GM12878 (cell line): ENCODE measurements around the gene TRIM8. TPM values are rescaled to one million over a fixed set of nuclear protein-coding genes. Genes with fewer than 3 reads are reported as not detected.

ENCODE experiments used
- BHLHE40 ChIP-seq, 2 experiments: fragments of 450-650 bp in 1 of 2; IDR thresholded peaks; 2 replicates each; pipeline ENCODE4 v1.6.1; 2011 to 2017; ENCODE audit warnings: low read depth in 2 of 2, borderline replicate concordance in 1 of 2, improper control_type of control experiment in 1 of 2, low read length in 1 of 2, mild to moderate bottlenecking in 1 of 2
- BRCA1 ChIP-seq: IDR thresholded peaks from 2 replicates; pipeline ENCODE4 v1.6.1; 2011; ENCODE audit warnings: low read depth, low read length, improper control_type of control experiment
- CREM ChIP-seq: IDR thresholded peaks from 2 replicates; pipeline ENCODE4 v1.6.1; 2014; ENCODE audit warnings: antibody characterized with exemption, low read depth
- CUX1 ChIP-seq: IDR thresholded peaks from 2 replicates; pipeline ENCODE4 v1.6.1; 2012; ENCODE audit warnings: improper control_type of control experiment, low read depth, low read length; ENCODE audit not compliant: insufficient replicate concordance
- E4F1 ChIP-seq: fragments of 450-650 bp; IDR thresholded peaks from 2 replicates; pipeline ENCODE4 v1.6.1; 2018; ENCODE audit warnings: borderline replicate concordance, mild to moderate bottlenecking; ENCODE audit not compliant: partially characterized antibody
- GATAD2B ChIP-seq: fragments of 450-650 bp; conservative IDR thresholded peaks from 2 replicates; pipeline ENCODE4 v1.6.1; 2017; ENCODE audit warnings: low read depth, mild to moderate bottlenecking, moderate library complexity
- HDGF ChIP-seq: fragments of 450-650 bp; IDR thresholded peaks from 2 replicates; pipeline ENCODE4 v1.6.1; 2016; ENCODE audit warnings: antibody characterized with exemption
- LARP7 ChIP-seq: fragments of 450-650 bp; IDR thresholded peaks from 2 replicates; pipeline ENCODE4 v1.6.1; 2017; ENCODE audit warnings: mild to moderate bottlenecking
- NRF1 ChIP-seq: conservative IDR thresholded peaks from 2 replicates; pipeline ENCODE4 v1.6.1; 2011; ENCODE audit warnings: mild to moderate bottlenecking, low read depth, low read length, improper control_type of control experiment
- PKNOX1 ChIP-seq: fragments of 450-650 bp; IDR thresholded peaks from 2 replicates; pipeline ENCODE4 v1.6.1; 2016; ENCODE audit warnings: mild to moderate bottlenecking
- PML ChIP-seq: IDR thresholded peaks from 2 replicates; pipeline ENCODE4 v1.6.1; 2012; ENCODE audit warnings: low read length, inconsistent platforms
- POLR2AphosphoS5 ChIP-seq: IDR thresholded peaks from 2 replicates; pipeline ENCODE4 v1.6.1; 2011; ENCODE audit warnings: mild to moderate bottlenecking, low read length, inconsistent platforms
- RFX5 ChIP-seq: IDR thresholded peaks from 2 replicates; pipeline ENCODE4 v1.6.1; 2011; ENCODE audit warnings: low read depth, low read length, improper control_type of control experiment
- SIX5 ChIP-seq: IDR thresholded peaks from 2 replicates; pipeline ENCODE4 v1.6.1; 2011; ENCODE audit warnings: mild to moderate bottlenecking, low read depth, low read length, moderate library complexity; ENCODE audit not compliant: severe bottlenecking
- SKIL ChIP-seq: fragments of 450-650 bp; IDR thresholded peaks from 2 replicates; pipeline ENCODE4 v1.6.1; 2017; ENCODE audit warnings: mild to moderate bottlenecking, low read depth, inconsistent platforms; ENCODE audit not compliant: poor library complexity, severe bottlenecking
- SMARCA5 ChIP-seq: fragments of 450-650 bp; IDR thresholded peaks from 2 replicates; pipeline ENCODE4 v1.6.1; 2017; ENCODE audit warnings: mild to moderate bottlenecking
- SRF ChIP-seq, 2 experiments: IDR thresholded peaks; 2 replicates each; pipeline ENCODE4 v1.6.1; 2011; ENCODE audit warnings: low read depth in 2 of 2, low read length in 2 of 2, mild to moderate bottlenecking in 1 of 2, moderate library complexity in 1 of 2
- TAF1 ChIP-seq: IDR thresholded peaks from 2 replicates; pipeline ENCODE4 v1.6.1; 2011; ENCODE audit warnings: mild to moderate bottlenecking, low read depth, low read length, borderline replicate concordance
- TCF12 ChIP-seq: IDR thresholded peaks from 2 replicates; pipeline ENCODE4 v1.6.1; 2011; ENCODE audit warnings: low read depth, mild to moderate bottlenecking, low read length
- ZZZ3 ChIP-seq: IDR thresholded peaks from 2 replicates; pipeline ENCODE4 v1.6.1; 2011; ENCODE audit warnings: low read depth; ENCODE audit not compliant: control insufficient read depth, insufficient read length
- polyA plus RNA-seq, 11 experiments: library from polyadenylated mRNA; depleted of rRNA in 4 of 11; unstranded in 6 of 11; stranded (reverse) in 5 of 11; fragments of >200 nt; fragmentation: Nextera tagmentation in 4 of 11; fragmentation: Illumina TruSeq in 1 of 11; extraction: Ambion mirVana in 4 of 11; extraction: Trizol in 1 of 11; gene quantifications; 1 replicate in 1 of 11; 2 replicates in 10 of 11; pipeline versions ENCODE4 v1.2.1 to v1.2.3, GENCODE V29; 2011 to 2016; ENCODE audit warnings: inconsistent platforms in 2 of 11, missing spikeins in 2 of 11, low read depth in 1 of 11
- total RNA-seq, 4 experiments: library from RNA; depleted of rRNA in 3 of 4; stranded (reverse); fragments of >200 nt in 3 of 4; fragmentation: Illumina TruSeq in 1 of 4; extraction: Trizol in 1 of 4; gene quantifications; 2 replicates each; pipeline versions ENCODE4 v1.2.1 to v1.2.3, GENCODE V29; 2013 to 2021

TRIM8 gene
- total and polyA plus RNA-seq, 10 of the 15 experiments (the other 5 are each of a cell fraction or from before 2014, with no cell fraction given): 7.9 to 53.2 (median 24.6) TPM

GRCh38 chr10:102644066-102644645 is at the start of gene TRIM8 (continued):
- TF ChIP-seq CUX1: no peak
- peak; percentile 45; the same call in 1 of the 2 replicates for TF ChIP-seq SMARCA5
- no peak for TF ChIP-seq HDGF
- TF ChIP-seq TAF1: peak; percentile 66; the same call in 1 of the 2 replicates
- no peak for TF ChIP-seq NRF1
- peak in 1 of 2 experiments; percentile 14; a peak in 1 of 4 replicates for TF ChIP-seq BHLHE40 (IDR thresholded peaks at IDR 0.05; ENCODE audit: borderline replicate concordance in 1 of 2, low read depth in 2 of 2, low read length in 1 of 2)
- TF ChIP-seq SRF (IDR thresholded peaks at IDR 0.05; ENCODE audit: low read depth in 2 of 2, low read length in 2 of 2): no peak
- no peak for TF ChIP-seq ZZZ3
- TF ChIP-seq PML: no peak
- TF ChIP-seq GATAD2B: no peak; the same call in 1 of the 2 replicates
- no peak for TF ChIP-seq CREM
- TF ChIP-seq TCF12: no peak
- peak; percentile 81 for TF ChIP-seq LARP7
- no peak for TF ChIP-seq PKNOX1
- TF ChIP-seq BRCA1: no peak
- no peak for TF ChIP-seq E4F1
- no peak for TF ChIP-seq RFX5
- TF ChIP-seq POLR2AphosphoS5: no peak; the same call in 1 of the 2 replicates
- no peak for TF ChIP-seq SIX5
- TF ChIP-seq SKIL: no peak
